GM11168 (cell line): ENCODE data around the gene TLCD5.

ENCODE experiments used
- in situ Hi-C: fragments of 300-500 bp; cut with MboI; formaldehyde crosslinking; loops from one replicate; pipeline ENCODE4 v1.12.0; 2022; ENCODE audit warnings: low sequenced_read_pairs; ENCODE audit not compliant: unreplicated experiment

TLCD5 gene

GRCh38 chr11:120335556-120335907 lies 10.4 kb downstream of the TLCD5 start:
- in situ Hi-C loops, result loop anchor here (25.0 kb wide), 1 partner anchor 102 kb away; no protein-coding TSS in a partner anchor

- in situ Hi-C loops, result loop anchor here (25.0 kb wide), 1 partner anchor 101 kb away; no protein-coding TSS in a partner anchor
Measured at GRCh38 chr11:120335908-120336640, 11.0 kb downstream of the TLCD5 start, which contains the start of gene ARHGEF12. Gene ARHGEF12 (plus strand): TSS chr11:120336413. CDS start chr11:120337244, 831 bp downstream.

DNA sequence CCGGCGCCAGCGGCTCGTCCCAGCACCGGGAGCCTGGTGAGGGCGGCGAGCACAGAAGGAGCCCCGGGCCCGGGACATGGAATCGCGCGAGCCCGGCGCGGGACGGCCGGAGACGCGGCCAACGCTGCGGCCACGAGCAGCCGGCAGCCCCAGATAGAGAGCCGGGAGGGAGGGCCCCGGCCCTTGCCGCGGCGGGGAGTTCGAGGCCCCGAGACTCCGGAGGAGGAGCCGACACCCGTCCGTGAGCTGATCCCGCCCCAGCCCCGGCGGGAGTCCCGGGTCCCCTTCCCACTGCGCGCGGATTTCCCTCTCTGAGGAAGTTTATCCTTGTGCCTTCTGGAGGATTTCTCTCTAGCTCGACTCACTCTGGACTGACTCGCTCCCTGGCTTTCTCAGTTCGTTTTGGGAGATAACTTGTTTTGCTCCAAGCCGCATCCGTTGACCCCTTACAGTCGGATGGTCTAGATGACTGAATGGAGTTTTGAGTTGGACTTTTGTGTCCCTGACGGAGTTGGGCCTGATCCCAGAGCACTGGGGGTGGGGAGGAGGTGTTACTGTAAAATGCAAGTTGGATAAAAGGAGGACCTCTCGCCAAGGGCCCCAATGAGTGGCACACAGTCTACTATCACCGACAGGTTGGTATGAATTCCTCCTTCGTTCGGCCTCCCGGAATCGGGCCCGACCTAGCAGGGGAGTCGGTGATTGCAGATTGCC lies 11.7 kb downstream of the TLCD5 start:
- in situ Hi-C loops, result loop anchor here (25.0 kb wide), 1 partner anchor 101 kb away; no protein-coding TSS in a partner anchor

- in situ Hi-C loops, result loop anchor here (25.0 kb wide), 1 partner anchor 100 kb away; no protein-coding TSS in a partner anchor
Measured at GRCh38 chr11:120337355-120338106, 12.4 kb downstream of the TLCD5 start.

DNA sequence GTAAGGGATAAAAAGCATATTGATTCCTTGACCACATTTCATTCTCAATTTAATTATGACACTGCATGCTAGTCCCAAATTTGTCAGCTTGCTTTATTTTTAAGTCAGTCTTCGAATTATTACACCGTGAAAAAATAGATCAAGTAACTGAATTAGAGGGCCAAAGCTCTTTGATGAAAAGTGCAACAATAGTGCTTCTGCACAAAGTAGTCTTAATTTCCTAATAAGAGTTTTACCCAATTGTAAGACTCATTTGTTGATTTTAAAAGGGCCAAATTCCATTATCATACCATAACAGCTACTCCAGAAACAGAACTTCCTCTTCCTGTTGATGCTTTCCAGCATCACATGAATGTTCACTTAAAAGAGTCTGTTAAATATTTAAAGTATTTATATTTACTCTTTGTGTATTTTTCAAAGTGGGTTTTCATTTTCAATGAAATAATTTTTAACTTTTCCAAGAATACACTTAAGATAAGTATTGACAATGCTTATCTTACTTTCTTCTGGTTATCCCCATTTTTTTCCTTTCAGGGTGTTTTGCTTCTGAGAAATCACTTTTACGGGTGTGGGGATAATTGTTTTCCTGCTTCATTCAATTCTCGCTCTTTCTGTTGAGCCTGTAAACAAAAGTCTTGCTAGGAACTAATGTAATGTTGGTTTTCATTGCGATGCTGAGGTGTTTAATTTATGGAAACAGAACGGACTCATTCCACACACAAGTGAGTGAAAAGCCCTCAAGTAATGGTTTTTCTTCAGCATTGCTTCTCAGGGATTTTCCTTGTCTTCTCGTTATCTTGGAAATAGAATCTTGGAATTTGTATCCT lies 13.2 kb downstream of the TLCD5 start:
- in situ Hi-C loops, result loop anchor here (25.0 kb wide), 1 partner anchor 99 kb away; no protein-coding TSS in a partner anchor

GRCh38 chr11:120339394-120339890 lies 14.3 kb downstream of the TLCD5 start:
- in situ Hi-C loops, result loop anchor here (25.0 kb wide), 1 partner anchor 98 kb away; no protein-coding TSS in a partner anchor

GRCh38 chr11:120340529-120340928 lies 15.4 kb downstream of the TLCD5 start:
- in situ Hi-C loops, result loop anchor here (25.0 kb wide), 1 partner anchor 97 kb away; no protein-coding TSS in a partner anchor

DNA sequence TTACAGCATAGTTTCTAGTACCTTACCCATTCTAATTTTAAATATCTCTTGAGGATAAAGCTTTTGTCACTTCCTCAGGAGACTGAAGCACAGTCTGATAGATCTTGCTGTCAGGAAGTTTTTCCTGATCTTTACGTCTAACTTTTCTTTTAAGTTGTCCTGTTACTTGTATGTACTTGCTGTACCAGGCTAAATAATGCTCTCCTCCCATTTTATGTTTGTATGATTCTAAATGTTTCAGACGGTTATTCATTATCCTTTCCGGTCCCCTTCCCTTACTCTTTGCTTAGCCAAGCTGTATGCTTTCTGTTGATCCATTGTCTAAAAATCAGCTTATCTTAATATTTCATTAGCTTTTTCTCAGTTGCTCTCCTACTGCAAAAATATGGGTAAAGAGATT lies 17.1 kb downstream of the TLCD5 start:
- in situ Hi-C loops, result loop anchor here (25.0 kb wide), 1 partner anchor 95 kb away; no protein-coding TSS in a partner anchor

GRCh38 chr11:120342678-120343077 lies 17.6 kb downstream of the TLCD5 start:
- in situ Hi-C loops, result loop anchor here (25.0 kb wide), 1 partner anchor 95 kb away; no protein-coding TSS in a partner anchor

DNA sequence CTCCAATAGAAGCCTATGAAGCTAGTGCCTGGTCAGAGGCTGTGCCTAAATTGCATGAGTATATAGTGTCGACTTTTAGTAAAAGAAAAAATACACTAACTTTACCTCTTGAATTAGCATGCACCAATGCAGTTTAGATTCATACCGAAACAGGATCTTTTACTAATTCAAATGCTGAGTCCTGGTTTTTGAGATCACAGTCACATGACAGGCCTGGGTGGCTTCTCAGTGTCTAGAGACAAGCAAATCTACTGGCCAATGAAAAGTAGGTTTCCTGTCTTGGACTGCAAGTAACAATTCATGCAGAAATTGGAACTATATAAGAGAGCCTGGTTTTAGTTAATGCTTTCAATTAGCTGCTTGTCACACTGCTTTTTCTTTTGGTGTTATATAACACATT lies 18.3 kb downstream of the TLCD5 start:
- in situ Hi-C loops, result loop anchor here (25.0 kb wide), 1 partner anchor 94 kb away; no protein-coding TSS in a partner anchor

DNA sequence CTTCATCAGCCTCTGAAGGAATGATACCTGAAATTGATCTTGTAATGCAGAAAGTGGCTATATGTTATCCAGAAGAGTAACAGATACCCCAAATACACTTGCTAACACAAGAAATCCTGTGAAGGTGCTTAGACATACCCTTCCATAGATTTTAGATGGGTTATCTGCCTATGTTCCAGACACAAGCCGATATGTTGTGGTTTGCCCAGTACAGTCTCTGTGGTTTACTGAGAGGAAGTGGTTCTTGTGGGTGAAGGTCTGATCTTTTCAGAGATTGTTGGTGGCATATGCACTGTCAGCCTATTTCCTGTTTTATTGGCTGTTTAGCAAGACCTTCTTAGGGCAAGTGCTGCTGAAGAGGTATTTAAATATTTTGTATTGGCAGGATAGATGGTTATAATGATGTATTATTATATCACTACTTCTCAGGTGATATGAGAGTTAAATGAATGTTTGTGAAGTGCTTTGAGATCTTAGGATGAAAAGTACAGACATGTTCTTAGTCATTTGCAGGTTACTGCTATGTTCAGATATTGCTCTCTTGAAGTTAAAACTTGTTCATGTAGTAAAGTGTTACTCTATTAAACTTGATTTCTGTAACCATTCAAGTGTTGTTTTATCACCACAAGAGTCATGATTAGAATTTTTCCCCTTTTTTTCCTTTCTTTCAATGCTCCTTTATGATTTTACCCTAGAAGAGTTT lies 19.4 kb downstream of the TLCD5 start:
- in situ Hi-C loops, result loop anchor here (25.0 kb wide), 1 partner anchor 93 kb away; no protein-coding TSS in a partner anchor

DNA sequence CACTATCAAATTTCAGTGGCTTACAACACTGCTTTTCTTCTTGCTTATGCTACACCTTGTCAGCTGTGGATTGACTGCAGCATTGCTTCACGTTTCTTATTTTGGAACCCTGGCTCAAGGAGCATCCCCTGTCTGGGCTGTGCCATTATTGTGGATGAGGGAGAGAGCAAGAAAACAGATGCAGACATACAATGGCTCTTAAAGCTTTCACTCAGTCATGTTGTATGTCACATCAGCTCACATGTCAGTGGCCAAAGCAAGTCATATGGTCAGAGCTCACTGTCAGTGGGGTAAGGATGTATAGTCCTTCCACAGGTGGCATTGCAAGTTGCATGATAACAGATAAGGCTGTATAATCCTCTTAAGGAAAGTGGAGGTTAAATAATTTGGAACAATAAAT lies 21.1 kb downstream of the TLCD5 start:
- in situ Hi-C loops, result loop anchor here (25.0 kb wide), 1 partner anchor 91 kb away; no protein-coding TSS in a partner anchor

- in situ Hi-C loops, result no loop called here
Measured at GRCh38 chr11:120350637-120351036, 25.5 kb downstream of the TLCD5 start.

GRCh38 chr11:120352405-120352804 lies 27.3 kb downstream of the TLCD5 start:
- in situ Hi-C loops, result no loop called here

DNA sequence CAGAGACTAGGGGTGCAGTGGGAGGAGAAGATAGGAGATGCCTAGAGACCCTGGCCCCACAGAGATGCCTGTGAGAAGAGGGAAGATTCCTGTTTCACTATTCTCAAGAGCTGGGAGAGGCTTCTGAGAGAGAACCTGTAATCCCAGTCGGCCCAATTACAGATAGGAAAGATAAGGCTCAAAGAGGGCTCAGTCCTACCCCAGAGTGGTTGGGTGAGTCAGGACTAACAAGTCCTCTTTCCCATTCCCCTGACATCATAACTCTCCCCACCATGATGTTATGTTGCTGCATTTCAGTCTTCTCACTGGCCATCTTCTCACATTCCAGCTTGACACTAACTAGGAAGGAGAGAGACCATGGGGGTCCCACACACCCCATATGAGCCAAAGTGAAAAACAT lies 29.0 kb downstream of the TLCD5 start:
- in situ Hi-C loops, result no loop called here

GRCh38 chr11:120354779-120355178 lies 29.7 kb downstream of the TLCD5 start:
- in situ Hi-C loops, result no loop called here

DNA sequence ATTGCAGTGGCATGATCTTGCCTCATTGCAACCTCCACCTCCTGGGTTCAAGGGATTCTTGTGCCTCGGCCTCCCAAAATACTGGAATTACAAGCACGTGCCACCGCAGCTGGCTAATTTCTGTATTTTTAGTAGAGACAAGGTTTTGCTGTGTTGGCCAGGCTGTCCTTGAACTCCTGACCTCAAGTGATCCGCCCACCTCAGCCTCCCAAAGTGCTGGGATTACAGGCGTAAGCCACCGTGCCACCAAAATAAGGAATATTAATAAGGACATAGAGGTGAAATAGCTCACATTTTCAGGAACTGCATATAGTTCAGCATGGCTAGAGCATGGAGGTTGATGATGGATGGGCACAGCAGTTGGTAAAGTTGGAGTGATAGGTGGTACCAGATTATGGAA lies 32.5 kb downstream of the TLCD5 start:
- in situ Hi-C loops, result no loop called here

DNA sequence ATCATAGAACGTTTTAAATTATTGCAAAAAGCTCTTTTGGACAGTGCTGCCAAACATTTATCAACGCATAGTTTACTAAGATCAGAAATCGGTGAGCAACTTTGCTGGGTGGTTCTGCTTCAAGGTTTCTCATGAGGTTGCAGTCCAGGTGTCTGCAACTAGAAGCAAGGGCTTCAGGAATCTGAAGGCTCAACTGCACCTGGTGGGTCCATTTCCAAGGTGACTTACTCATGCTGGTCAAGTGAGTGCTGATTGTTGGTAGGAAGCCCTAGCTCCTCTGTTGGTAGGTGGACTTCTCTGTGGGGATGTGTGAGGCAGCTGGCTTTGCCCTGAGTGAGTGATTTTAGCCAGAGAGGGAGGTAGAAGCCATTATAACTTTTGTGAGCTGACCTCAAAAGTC lies 33.6 kb downstream of the TLCD5 start:
- in situ Hi-C loops, result no loop called here

DNA sequence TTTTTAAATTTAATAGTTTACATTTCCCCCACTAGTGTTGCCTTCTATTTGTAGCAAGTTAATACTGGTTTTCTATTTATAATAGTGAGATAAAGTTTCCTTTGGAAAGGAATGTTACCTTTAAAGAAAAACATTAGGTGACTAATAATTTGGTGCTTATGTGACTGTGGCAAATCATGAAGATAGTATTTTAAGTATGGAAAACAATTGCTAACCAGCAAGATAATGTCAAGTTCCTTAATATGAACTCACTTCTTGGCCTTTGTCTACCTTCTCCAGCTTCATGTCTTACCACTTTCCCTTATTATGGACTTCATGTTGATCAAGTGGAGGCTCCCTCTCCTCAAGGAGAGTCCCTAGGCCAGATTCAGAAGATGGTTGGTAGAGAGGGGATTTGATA lies 38.3 kb downstream of the TLCD5 start:
- in situ Hi-C loops, result no loop called here
